ENCODE measurements around the gene B4GALT5.

Gene B4GALT5

DNA sequence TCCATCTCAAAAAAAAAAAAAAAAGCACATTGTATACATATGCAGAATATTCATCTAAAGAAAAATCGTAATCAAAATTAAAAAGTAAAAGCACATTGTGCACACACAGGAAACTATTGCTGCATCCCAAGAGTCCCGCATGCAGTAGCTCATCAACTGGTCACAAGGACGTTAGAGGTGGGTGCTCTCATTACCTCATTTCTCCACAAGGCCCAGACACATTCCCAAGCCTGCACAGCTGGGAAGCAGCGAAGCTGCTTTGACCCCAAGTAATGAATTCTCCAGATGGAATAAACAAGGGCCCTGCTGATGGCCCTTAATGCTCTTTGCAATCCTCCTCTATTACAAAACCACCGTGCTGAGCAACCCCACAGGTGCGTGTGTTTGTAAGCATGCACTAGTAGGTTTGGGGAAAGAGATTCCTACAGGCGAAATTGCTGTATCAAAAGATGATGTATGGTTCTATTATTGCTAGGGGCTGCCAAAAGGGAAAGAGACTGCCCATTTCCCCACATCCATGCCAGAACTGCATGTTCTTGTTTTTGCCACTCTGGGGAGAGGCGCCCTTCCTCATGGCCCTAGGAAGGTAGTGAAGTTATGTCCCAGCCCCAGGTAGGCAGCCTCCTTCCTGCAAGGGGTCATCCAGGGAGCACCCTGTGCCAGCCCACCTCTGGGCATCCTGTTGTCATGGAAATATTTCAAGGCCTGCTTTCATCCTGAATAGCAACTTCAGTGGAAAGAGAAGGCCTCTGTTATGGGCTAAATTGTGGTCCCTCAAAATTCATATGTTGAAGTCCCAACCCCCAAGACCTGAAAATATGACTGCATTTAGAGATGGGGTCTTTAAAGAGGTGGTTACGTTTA lies 111.1 kb downstream of the B4GALT5 start:
- no peak for DNase-seq

DNA sequence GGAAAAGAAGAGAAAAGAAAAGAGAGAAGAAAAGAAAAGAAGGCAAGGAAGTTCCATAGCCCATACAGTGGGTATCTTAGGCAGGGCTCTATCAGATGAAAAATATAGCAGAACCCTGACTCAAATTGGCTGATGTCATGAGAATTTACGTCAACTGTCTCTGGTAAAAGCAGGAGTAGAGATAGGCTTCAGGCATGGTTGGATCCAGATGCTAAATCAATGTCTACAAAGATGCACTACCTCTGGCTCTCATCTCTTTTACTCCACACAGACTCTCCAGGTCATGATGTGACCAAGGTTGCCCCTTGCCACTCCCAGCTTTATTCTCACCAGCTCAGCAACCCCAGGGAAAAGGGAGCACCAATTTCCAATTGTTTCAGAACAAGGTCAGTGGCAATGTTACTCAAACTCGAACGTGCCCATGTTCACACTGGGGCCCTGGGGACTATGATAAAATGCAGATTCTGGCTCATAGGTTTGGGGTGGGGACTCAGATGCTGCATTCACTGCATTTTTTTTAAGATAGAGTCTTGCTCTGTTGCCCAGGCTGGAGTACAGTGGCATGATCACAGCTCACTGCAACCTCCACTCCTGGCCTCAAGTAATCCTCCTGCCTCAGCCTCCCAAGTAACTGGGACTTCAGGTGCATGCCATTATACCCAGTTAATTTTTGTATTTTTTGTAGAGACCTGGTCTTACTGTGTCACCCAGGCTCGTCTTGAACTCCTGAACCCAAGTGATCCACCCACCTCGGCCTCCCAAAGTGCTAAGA lies 112.3 kb downstream of the B4GALT5 start:
- no peak for DNase-seq

DNA sequence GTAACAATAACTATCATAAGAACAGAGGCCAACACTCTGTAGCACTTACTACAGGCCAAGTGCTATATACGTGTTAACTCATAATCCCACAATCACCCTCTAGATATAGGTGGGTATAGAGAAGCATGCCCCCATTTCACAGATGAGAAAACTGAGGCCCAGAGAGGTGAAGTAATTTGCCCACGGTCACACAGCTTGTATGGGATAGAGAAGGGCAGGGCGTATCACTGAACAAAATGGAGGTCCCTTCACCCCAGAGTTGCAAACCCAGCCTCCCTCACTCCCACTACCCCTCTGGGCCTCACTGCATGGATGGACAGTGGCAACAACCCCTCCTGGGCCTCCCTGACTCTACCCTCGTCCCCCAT lies 113.9 kb downstream of the B4GALT5 start:
- DNase-seq: no peak

GRCh38 chr20:49597825-49598395 lies 115.8 kb downstream of the B4GALT5 start:
- DNase-seq: no peak

DNA sequence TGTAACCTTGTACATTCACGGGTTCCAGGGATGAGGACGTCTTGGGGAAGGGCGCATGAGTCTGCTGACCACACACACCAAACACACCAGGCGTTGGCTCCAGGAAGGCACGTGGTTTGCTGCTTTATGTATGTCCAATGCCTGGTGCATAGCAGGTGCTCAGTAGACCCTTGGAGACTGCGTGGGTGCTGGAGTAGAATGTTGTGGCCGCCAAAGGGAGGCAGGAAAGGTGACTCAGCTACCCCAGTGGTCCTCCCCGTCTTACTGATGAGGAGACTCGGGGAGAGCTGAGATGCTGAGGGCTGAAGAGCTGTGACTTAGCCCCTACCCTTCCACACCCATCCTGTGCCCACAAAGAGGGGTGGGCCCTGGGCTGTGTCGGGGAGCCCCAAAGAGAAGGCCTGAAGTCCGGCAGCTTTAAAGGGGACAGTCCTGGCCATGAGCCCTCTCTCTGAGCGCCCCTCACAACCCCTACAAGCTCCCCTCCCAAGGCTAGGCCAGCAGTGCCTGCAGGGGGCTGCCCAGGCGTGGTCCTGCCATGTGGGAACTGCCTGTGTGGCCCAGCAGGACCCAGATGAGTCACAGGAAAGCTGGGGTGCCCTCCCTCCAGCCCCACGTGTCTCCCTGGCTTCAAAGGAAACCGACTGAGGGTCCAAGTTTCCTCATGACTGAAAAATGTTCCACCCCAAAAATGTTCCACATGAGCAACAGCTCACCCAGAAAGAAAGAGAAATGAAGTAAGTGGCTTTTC lies 117.7 kb downstream of the B4GALT5 start:
- DNase-seq: peak; percentile 90

DNA sequence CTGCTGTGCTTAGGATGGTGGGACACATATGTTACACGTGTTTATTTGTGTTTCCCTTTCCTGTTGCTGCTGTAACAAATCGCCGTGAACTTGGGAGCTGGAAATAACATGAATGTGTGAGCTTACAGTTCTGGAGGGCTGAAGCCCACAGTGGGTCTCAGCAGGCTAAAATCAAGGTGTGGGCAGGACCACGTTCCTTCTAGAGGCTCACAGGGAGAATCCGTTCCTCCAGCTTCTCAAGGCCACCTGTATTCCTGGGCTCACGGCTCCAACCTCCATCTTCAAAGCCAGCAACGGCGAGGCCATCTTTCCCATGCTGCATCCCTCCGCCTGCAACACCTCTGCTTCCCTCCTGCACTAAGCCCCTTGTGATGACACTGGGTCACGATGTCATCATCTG lies 118.3 kb downstream of the B4GALT5 start:
- no peak for DNase-seq

- peak in 1 of 2 experiments; percentile 66 for DNase-seq
These were observed 118.8 kb downstream of the B4GALT5 start for GRCh38 chr20:49594931-49595315.

DNA sequence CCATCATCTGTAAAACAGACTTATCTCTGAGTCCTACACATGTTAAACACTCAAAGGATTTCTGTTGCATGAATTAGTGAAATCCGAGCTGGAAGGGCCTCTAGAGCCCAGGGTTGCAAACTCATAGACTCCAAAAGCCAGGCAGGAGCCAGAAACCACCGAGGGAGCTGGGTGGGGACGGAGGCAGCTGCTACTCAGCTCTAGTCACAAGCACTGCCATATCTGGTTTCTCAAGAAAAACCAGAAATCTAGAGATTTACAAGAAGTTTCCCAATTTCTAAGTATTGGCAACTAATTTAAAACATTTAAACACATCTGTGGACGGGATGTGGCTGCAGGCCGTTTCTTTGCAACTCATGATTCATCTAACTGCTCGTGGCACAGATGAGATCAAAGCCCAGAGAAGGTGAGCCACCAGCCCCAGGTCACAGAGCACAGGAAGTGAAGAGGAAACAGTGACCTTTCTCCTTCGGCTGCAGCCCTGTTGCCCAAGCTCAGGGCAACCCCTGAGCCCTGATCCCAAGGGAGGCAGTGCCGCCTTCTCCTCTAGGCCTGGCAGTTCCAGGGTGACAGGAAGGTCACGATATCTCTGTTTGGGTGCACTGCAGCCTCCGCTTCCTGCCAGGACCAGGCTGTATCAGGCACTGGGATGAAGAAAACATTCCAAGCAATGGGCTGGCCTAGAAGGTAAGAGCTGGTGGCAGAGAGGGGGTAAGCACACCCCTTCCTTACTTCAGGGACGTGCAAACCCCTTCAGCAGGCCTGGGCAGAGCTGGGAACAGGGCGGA lies 119.3 kb downstream of the B4GALT5 start:
- DNase-seq: peak; percentile 85 to 87

DNA sequence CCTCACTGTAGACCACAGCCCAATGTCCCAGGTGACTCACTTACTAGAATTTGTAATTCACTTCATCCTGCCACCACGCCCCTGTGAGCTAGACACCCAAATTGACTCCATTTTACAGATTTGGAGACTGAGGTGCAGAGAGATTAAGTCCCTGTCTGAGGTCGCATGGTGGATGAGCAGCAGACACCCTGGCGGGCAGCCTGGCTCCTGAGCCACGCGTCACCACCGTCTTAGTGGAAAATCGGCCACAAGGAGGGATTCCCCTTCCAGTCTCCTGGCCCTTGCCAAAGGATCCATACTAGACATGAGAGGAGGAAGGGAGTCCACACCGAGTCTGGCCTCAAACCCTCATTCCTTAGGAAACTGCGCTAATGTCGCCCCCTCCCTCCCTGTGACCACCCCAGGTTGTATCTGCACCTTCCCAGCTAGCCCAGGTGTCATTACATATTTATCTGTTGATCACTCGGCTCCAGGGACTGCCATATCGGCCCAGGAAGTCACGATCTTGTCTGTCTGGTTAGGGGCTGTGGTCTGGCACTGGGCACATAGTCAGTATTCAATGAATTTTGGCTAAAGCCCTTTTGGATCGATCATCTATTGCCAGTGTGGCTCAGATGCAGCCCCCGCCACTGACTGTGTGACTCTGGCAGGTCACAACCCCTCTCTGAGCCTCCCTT lies 120.1 kb downstream of the B4GALT5 start:
- DNase-seq: peak; percentile 72 to 74

DNA sequence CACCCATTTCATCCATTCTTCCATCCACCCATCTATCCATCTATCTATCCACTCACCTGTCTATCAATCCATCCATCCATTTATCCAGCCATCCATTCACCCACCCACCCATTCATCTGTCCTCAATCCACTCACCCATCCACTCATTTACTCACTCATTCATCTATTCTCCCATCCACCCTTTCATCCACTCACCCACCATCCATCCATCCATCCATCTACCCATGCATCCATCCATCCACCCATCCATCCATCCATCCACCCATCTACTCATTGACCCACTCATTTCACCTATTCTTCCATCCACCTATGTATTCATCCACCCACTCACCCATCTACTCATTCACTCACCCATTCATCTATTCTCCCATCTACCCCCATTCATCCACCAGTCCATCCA lies 121.6 kb downstream of the B4GALT5 start:
- DNase-seq: no peak

DNA sequence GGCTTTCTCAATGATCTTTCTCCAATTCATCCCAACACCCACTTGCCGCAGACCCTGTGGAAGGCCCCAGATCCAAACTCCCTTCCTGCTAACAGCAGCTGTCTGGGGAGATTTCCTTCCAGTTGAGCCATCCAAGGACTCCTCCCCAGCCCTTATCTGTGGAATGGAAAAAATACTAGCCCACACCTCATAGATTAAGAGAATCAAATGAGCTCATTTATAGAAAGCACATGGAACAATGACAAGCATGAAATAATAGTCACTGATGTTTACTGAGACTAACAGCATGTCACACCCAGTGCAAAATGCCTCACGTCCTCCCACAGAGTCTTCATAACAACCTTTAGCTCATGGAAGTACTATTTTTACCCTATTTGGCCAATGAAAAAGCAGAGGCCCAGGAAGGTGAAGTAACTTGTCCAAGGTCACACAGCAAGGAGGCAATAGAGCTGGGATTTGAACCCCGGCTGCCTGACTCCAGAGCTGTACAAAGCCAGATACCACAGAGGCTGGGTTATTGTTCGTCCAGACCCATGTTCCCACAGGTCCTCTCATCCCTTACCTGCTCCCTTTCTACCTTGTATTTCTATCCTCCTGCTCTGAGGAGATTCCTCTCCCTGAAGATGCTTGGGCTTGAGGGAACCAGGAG lies 122.3 kb downstream of the B4GALT5 start:
- peak; percentile 72 to 75 for DNase-seq

GRCh38 chr20:49590163-49591017 lies 123.3 kb downstream of the B4GALT5 start:
- DNase-seq: peak; percentile 48 to 51

- no peak for DNase-seq
These were observed 123.9 kb downstream of the B4GALT5 start for GRCh38 chr20:49589747-49590146.

DNA sequence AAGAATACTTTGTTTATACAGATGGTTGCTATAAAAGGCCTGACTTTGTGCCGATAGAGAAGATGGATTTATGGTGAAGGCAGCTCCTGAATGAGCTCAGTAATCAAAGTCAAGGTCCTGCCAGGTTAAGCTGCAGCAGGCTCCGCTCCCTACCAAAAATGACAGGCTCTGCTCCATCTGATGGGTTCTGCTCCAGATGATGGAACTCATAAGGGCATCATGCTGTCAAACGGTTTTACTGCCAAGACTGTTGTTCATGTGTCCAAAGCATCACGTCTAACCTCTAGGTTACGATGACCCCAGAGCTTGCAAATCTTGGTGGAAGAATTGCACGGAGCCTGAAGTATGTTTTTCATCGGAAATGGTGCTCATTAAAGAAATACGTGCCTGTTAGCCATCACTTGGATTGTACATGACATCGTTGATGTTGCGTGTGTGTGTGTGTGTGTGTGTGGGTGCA lies 126.5 kb downstream of the B4GALT5 start:
- no peak for DNase-seq

DNA sequence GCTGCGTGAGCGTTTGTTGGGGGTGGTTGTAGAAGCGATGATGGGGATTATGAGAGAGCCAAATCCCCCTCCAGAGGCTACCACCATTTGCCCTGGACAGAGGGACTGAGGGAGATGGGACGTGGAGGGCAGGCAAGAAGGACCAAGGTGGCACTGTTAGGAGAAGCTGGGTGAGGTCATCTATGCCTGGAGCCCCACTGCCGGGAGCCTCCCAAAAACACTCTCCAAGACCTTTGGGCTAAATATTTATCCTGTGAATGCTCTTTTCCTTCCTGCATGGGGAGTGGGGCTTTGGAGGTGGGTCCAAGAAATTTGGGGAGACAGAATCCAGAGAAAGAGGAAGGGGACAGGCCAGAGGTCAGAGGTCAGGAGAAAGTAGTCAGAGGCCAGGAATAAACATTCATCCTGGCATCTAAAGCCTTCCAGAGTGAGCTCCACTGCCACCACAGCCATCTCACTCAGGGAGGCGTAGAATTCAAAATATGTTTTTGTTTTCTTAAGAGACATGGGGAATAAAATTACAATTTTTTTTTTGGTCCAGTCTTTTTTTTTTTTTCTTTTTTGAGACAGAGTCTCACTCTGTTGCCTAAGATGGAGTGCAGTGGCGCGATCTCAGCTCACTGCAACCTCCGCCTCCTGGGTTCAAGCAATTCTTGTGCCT lies 128.0 kb downstream of the B4GALT5 start:
- no peak for DNase-seq

DNA sequence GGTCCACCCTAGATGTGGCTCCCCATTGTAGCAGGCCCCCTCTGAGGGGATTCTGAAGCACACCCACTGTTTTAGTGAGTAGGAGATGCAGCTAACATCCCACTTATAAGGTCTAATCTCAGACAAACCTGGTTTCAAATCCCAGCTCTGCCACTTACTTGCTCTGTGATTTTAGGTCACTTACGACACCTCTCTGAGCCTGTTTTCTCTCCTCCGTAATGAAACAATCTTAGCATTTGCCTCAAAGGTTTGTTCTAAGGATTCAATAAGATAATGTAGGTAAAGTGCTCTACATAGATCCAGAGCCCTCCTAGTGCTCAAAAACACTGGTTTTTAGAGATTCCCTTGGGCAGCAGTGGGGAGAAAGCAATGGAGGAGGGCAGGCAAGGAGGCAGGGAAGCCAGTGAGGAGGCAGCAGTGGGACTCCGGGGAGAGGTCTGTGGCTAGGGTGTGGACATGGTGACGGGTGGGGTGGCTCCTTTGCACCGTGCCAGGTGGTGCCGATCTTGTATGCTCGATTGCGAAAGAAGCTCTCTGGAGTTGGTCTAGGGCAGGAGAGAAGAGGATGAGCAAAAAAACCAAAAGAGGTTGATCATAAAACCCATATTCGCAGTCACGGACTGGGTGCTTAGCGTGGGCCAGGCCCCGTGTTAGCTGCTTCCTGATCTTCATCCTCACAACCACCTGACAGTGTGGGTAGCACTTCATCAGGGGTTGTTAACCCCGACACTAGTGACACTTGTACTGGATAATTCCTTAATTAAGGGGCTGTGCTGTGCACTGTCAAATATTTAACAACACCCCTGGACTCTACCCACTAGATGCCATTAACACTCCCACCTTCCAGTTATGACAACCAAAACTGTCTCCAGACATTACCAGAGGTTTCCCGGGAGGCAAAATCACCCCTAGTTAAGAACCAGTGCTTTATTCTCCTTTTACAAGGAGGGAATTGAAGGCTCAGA lies 129.0 kb downstream of the B4GALT5 start:
- DNase-seq: no peak

DNA sequence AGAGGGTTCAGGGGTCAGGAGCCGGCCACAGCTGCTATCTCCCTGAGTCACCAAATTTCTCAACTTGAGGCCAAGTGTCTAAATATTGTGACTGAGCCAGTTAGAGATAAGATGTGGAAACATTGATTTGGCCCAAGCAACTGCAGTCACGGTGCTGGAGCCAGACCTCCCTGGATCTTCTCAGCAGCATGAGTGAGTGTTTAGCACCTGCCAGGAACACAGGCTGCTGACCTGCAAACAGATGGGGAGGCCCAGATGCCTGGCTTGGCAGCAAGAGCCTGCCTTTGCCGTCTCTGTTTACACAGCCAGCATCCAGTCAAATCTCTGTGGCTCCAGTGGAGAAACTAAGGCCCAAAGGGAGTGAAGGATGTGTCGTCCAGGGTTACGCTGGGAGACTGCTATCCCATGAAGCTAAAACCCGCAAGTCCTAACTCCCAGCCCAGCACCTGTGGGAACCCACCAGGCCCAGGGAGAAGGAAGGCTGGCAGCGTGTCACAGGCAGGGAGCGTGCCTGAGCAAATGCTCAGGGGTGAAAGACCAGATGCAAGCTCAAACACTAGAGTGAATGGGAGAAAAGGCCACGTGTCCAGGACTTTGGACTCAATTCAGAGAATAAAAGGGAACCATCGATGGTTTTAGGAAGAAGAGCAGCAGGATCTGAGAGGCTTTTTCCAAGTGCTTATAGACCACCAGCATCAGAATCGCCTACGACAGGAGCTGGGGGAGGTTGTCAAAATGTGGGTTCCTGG lies 129.8 kb downstream of the B4GALT5 start:
- no peak for DNase-seq

DNA sequence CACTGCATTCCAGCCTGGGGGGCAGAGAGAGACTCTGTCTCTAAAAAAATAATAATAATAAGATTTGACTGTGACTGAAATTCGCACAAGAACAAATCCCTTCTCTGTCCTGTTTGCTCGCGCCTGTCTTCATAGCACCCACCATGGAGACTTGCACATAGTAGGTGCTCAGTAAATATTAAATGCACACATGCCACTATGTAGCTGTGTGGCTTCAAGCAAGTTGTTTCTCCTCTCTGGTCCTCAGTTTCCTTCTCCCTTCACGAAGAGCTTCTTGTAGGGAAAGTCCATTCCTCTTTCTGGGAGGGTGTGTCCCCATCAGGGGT lies 130.4 kb downstream of the B4GALT5 start:
- DNase-seq: no peak

Measured in activated T-cell treated with anti-CD3 and anti-CD28 coated beads, Interleukin-2, amount 50 U/mL, for 48 hours (primary cell).